RWPE1 (cell line): ENCODE results near the gene SYMPK.

Source experiments
- CTCF ChIA-PET: fragments of 350-600 bp; sonication (Branson Sonifier 250); formaldehyde crosslinking; extraction: SDS; loops from one replicate; lab custom pipeline; 2021; lab: Yijun Ruan, JAX
- POLR2A ChIA-PET: fragments of 400-600 bp; formaldehyde crosslinking; extraction: SDS; loops from one replicate; lab custom pipeline; 2020; ENCODE audit warnings: antibody characterized with exemption; ENCODE audit not compliant: low non-redundant PET; lab: Yijun Ruan, JAX
- DNase-seq: peaks from one replicate; pipeline ENCODE4 v3.0.0; 2012; ENCODE audit warnings: low spot score
- H3K27ac ChIP-seq: fragments of 450-650 bp; 2 replicates; pipeline ENCODE4 v1.5.1; 2017
- TF ChIP-seq, protein P1 (sequence below): fragments of 450-650 bp; conservative IDR thresholded peaks from 2 replicates; pipeline ENCODE4 v1.5.1; 2017; ENCODE audit warnings: low read depth, mild to moderate bottlenecking

Gene SYMPK

DNA sequence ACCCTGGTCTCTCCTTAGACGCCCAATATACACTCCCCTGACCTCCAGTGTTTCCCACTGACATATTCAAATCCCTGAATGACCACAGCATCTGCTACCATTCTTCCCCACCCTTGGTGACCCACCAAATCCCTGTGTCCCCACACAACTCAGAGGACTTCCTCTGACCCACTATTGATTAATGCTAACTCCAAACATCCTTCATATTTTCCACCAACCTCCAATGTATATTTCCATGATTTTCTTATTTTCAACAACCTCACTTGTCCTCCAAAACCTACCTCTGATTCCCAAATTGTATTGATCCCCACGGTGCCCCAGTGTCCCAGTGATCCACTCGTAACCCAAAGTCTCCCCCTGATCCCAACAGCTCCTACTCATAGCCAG lies 69.8 kb downstream of the SYMPK start:
- H3K27ac ChIP-seq, result no peak overlapping the region
- TF ChIP-seq, protein P1, sequence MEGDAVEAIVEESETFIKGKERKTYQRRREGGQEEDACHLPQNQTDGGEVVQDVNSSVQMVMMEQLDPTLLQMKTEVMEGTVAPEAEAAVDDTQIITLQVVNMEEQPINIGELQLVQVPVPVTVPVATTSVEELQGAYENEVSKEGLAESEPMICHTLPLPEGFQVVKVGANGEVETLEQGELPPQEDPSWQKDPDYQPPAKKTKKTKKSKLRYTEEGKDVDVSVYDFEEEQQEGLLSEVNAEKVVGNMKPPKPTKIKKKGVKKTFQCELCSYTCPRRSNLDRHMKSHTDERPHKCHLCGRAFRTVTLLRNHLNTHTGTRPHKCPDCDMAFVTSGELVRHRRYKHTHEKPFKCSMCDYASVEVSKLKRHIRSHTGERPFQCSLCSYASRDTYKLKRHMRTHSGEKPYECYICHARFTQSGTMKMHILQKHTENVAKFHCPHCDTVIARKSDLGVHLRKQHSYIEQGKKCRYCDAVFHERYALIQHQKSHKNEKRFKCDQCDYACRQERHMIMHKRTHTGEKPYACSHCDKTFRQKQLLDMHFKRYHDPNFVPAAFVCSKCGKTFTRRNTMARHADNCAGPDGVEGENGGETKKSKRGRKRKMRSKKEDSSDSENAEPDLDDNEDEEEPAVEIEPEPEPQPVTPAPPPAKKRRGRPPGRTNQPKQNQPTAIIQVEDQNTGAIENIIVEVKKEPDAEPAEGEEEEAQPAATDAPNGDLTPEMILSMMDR, result no peak
- POLR2A ChIA-PET, result interaction anchor here (0.6 kb wide), 1 partner anchor 23 kb away, joined by 4 read pairs; no protein-coding TSS in a partner anchor
- CTCF ChIA-PET, result interaction anchor here (0.5 kb wide), 1 partner anchor 269 kb away, joined by 4 read pairs; no protein-coding TSS in a partner anchor
- DNase-seq, result no peak

DNA sequence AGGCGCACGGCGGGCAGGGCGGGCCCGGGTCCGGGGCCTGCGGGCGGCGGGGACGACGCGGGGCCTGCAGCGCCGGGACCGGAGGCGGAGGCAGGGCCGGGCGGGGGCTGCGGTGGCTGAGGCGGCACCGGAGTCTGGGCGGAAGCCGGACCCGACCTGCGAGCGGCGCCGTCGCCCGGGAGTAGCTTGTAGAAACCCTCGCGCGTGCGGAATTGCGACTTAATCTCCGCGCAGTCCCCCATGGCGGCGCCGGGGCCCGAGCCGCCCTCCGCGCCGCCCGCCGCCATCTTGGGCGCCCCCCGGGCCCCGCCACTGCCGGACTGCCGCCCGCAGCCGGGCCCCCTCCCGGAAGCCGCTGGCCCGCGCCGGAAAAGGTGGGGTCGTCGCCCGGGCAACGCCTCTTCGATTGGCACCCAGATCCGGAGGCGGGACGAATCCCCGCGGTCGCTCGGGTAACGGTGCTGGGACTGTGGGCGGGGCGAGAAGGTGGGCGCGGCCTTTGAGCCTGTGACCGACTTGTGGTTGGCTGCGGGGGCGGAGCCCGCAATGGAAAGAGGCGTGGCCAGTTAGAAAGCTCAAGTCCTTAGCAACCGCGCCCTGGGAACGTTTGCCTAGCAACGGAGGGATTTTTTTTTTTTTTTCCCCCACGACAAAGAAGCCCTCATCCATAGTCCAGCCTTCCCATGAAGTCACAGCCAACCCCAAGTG lies 70.3 kb downstream of the SYMPK start, which contains the start of gene DMWD:
DMWD (minus strand) TSS at position 376 of the 708 bp plus-strand sequence; CDS start at position 287, 89 bp downstream.
- POLR2A ChIA-PET, result interaction anchor here (0.6 kb wide), 2 partner anchors 22 to 332 kb away, joined by 4 read pairs; no protein-coding TSS in a partner anchor
- peak; percentile 95 for DNase-seq
- H3K27ac ChIP-seq, result peak within 1 kb of the TSS; percentile 85
- TF ChIP-seq, protein P1, result no peak
- CTCF ChIA-PET, result interaction anchor here (0.5 to 2.0 kb wide), 4 partner anchors 11 to 428 kb away, joined by 3 to 5 read pairs (median 4); partner anchors contain the start of gene SIX5

DNA sequence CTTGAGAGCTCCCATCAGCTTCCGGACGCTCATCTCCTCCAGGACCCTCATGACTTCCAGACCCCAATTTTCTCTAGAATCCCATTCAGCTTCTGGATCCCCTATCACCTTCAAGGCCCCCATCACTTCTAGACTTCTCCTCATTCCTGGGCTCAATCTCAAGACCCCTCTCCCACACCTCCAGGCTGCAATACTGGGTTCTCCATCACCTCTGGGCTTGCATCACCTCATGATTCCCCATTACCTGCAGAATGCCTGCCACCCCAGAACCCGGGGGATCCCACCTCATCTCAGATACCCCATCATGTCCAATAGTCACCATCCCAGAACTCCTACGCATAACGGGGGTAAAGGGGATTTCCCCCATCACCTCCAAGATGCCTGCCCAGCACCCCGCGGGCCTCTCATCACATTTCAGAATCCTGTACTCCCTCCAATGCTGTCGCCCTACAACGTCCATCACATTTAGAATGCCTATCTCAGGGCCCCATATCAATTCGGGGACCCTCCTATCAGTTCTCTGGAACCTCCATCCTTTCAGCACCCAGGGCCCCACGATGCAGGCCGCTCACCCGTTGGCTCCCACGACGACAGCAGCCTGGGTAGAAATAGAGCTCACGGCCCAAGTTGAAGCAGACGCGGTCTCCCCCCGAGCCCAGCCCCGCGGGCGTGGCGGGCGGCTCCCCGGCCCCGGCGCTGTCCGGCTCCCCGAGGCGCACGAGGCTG lies 71.0 kb downstream of the SYMPK start:
- TF ChIP-seq, protein P1, result no peak
- ChIA-PET CTCF (interaction anchor here (1.0 to 2.0 kb wide), 3 partner anchors 11 to 22 kb away, joined by 3 to 5 read pairs (median 4); partner anchors contain the start of gene SIX5), POLR2A (no interaction called here)
- DNase-seq, result no peak
- peak overlapping the region; percentile 85 for H3K27ac ChIP-seq

DNA sequence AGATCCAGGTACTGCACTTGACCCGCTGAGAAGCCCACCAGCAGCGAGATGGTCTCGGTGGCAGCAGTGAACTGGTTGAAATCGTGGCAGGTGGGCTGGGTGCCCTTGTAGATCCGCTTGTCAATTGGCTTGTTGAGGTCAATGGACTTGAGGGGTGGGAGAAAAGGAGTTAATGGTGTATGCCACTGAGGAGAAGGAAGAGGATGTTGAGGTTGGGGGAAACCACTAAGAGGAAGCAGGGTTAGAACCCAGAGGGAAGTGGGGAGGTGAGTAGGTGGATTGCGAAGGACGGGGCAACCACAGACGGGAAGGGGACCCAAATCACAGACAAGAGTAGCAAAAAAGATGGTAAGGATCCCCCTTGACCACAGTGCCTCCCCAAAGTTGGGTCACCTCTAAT lies 72.0 kb downstream of the SYMPK start:
- TF ChIP-seq, protein P1, result no peak
- CTCF ChIA-PET, result interaction anchor here (1.0 to 2.0 kb wide), 4 partner anchors 8 to 21 kb away, joined by 3 to 6 read pairs (median 4); partner anchors contain the start of gene SIX5
- H3K27ac ChIP-seq, result peak overlapping the region; percentile 85
- DNase-seq, result no peak
- POLR2A ChIA-PET, result no interaction called here

DNA sequence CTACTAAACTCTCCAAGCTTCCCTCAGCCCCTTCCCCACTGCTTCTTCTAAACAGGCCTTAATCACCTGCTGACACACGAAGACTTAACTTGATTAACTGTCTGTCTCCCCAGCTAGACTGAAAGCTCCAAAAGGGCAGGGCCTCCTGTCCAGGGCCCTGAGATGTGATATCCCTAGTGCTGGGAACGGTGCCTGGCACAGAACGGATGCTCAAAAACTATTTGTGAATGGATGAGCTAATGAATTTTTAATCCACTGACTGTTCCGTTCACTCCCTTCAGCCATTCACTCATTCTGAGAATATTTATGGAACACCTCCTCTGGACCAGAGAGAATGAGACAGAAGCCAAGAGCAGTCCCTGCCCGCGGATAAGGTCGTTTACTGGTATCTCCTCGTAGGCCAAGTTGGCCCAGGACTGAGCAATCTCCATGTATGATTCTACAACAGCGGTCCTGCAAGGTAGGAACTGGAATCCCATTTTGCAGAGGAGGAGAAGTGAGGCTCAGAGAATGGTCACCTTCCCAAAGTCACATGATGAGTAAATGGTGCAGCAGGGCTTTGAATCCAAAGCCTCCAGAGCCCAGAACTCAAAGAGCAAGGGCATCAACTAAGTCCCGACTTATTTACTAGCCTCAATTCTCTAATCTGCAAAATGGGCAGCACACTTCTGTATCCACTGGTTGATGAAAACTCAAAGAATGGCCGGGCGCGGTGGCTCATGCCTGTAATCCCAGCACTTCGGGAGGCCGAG lies 73.7 kb downstream of the SYMPK start:
- CTCF ChIA-PET, result interaction anchor here (1.4 kb wide), 1 partner anchor 10 kb away, joined by 9 read pairs; no protein-coding TSS in a partner anchor
- TF ChIP-seq, protein P1, result no peak
- DNase-seq, result no peak
- POLR2A ChIA-PET, result no interaction called here
- H3K27ac ChIP-seq, result peak overlapping the region; percentile 85
